ENCODE data around the gene NOX3. TPM values are rescaled to one million over a fixed set of nuclear protein-coding genes. Genes with fewer than 3 reads are reported as not detected.
"Not testable (repeated sequence)": the region's sequence is repeated elsewhere in the genome, so short reads cannot be mapped to it uniquely, and the experiment has no call there.

NOX3 gene
- total RNA-seq, 1 donor from 2014 or later: not detected

- CTCF ChIA-PET: no interaction called here
- H3K4me3 Mint-ChIP-seq: no peak overlapping the region
- POLR2A ChIA-PET: no interaction called here
These were observed 28.2 kb upstream of the NOX3 start for GRCh38 chr6:155483858-155484257.

GRCh38 chr6:155481215-155481614 is 25.6 kb upstream of the NOX3 start:
- no peak for DNase-seq
- Mint-ChIP-seq H3K4me1 (no peaks in the 10 kb centered on the region), H3K4me3 (no peak overlapping the region), H3K27me3 (no peaks in the 10 kb centered on the region), H3K27ac (no peak overlapping the region), H3K9me3 (peaks cover 2% of the 10 kb centered on the region), H3K36me3 (ENCODE audit: low read depth) (no peaks in the 10 kb centered on the region)
- ChIA-PET CTCF (no interaction called here), POLR2A (no interaction called here)
- ATAC-seq (ENCODE audit: low read depth): no peak
- intact Hi-C loops (cut with micrococcal nuclease): no loop called here
- no peak for TF ChIP-seq CTCF (IDR thresholded peaks at IDR 0.05)

More at GRCh38 chr6:155483858-155484257, 28.2 kb upstream of the NOX3 start:
- no peak for DNase-seq
- Mint-ChIP-seq H3K27ac (no peak overlapping the region), H3K4me1 (no peaks in the 10 kb centered on the region), H3K36me3 (ENCODE audit: low read depth) (no peaks in the 10 kb centered on the region), H3K9me3 (no peaks in the 10 kb centered on the region), H3K27me3 (no peaks in the 10 kb centered on the region)
- no peak for TF ChIP-seq CTCF (IDR thresholded peaks at IDR 0.05)
- intact Hi-C loops (cut with micrococcal nuclease): no loop called here
- ATAC-seq (ENCODE audit: low read depth): no peak

- ATAC-seq (ENCODE audit: low read depth) (no peak), DNase-seq (no peak)
- intact Hi-C loops (cut with micrococcal nuclease): no loop called here
- no peak for TF ChIP-seq CTCF (IDR thresholded peaks at IDR 0.05)
- Mint-ChIP-seq H3K4me3 (no peak overlapping the region), H3K27me3 (no peaks in the 10 kb centered on the region), H3K4me1 (no peaks in the 10 kb centered on the region), H3K36me3 (ENCODE audit: low read depth) (no peaks in the 10 kb centered on the region), H3K9me3 (peaks cover 14% of the 10 kb centered on the region), H3K27ac (no peak overlapping the region)
- CTCF ChIA-PET: interaction anchor here (0.5 kb wide), 1 partner anchor 27 kb away, joined by 4 read pairs; no protein-coding TSS in a partner anchor
- POLR2A ChIA-PET: no interaction called here
These were observed 18.1 kb upstream of the NOX3 start for GRCh38 chr6:155473741-155474140.

- H3K27ac Mint-ChIP-seq: no peak overlapping the region
These were observed 17.2 kb upstream of the NOX3 start for GRCh38 chr6:155472886-155473285.

GRCh38 chr6:155470979-155471616 is 15.5 kb upstream of the NOX3 start:
- DNase-seq; H3K4me1 Mint-ChIP-seq; CTCF ChIA-PET; ATAC-seq (ENCODE audit: low read depth); H3K27me3 Mint-ChIP-seq; POLR2A ChIA-PET; H3K4me3 Mint-ChIP-seq; H3K27ac Mint-ChIP-seq; H3K36me3 Mint-ChIP-seq (ENCODE audit: low read depth); intact Hi-C loops (cut with micrococcal nuclease): not testable (repeated sequence)
- peaks cover 19% of the 10 kb centered on the region for H3K9me3 Mint-ChIP-seq

More at GRCh38 chr6:155472886-155473285, 17.2 kb upstream of the NOX3 start:
- ATAC-seq (ENCODE audit: low read depth): no peak
- Mint-ChIP-seq H3K4me3 (no peak overlapping the region), H3K4me1 (no peaks in the 10 kb centered on the region), H3K36me3 (ENCODE audit: low read depth) (no peaks in the 10 kb centered on the region), H3K9me3 (peaks cover 16% of the 10 kb centered on the region), H3K27me3 (no peaks in the 10 kb centered on the region)
- intact Hi-C loops (cut with micrococcal nuclease): no loop called here
- ChIA-PET POLR2A (no interaction called here), CTCF (no interaction called here)
- TF ChIP-seq CTCF (IDR thresholded peaks at IDR 0.05): no peak
- DNase-seq: no peak

GRCh38 chr6:155468543-155468942 is 12.9 kb upstream of the NOX3 start:
- H3K36me3 Mint-ChIP-seq (ENCODE audit: low read depth); H3K27ac Mint-ChIP-seq; CTCF ChIA-PET; H3K27me3 Mint-ChIP-seq; DNase-seq; H3K4me3 Mint-ChIP-seq; intact Hi-C loops (cut with micrococcal nuclease); ATAC-seq (ENCODE audit: low read depth); H3K4me1 Mint-ChIP-seq; POLR2A ChIA-PET: not testable (repeated sequence)
- H3K9me3 Mint-ChIP-seq: peaks cover 25% of the 10 kb centered on the region
